Measurements from ENCODE around the gene REL.

GRCh38 chr2:60972889-60973656 lies 91.7 kb downstream of the REL start:
- no peak for TF ChIP-seq ZNF565 (CRISPR knock-in tag; conservative IDR thresholded peaks at IDR 0.05; ENCODE audit: low read depth)
- no peak for TF ChIP-seq RARB (CRISPR knock-in tag; IDR thresholded peaks at IDR 0.05)
- TF ChIP-seq PATZ1 (CRISPR knock-in tag; IDR thresholded peaks at IDR 0.05; ENCODE audit: borderline replicate concordance) = no peak
- TF ChIP-seq BACH2 (CRISPR knock-in tag; IDR thresholded peaks at IDR 0.05; ENCODE audit: borderline replicate concordance) = no peak
- no peak for TF ChIP-seq ZFP30 (CRISPR knock-in tag; IDR thresholded peaks at IDR 0.05)
- no peak for TF ChIP-seq CREB5 (CRISPR knock-in tag; IDR thresholded peaks at IDR 0.05; ENCODE audit: low read depth)
- no peak for TF ChIP-seq ZFP3 (CRISPR knock-in tag; IDR thresholded peaks at IDR 0.05)
- no peak for TF ChIP-seq ZNF8 (CRISPR knock-in tag; IDR thresholded peaks at IDR 0.05)
- TF ChIP-seq ISL1 (CRISPR knock-in tag; IDR thresholded peaks at IDR 0.05) = no peak
- TF ChIP-seq PPARA (CRISPR knock-in tag; IDR thresholded peaks at IDR 0.05; ENCODE audit: borderline replicate concordance) = no peak
- no peak for TF ChIP-seq SNAI2 (CRISPR knock-in tag; IDR thresholded peaks at IDR 0.05)
- no peak for TF ChIP-seq CSRNP3 (CRISPR knock-in tag; IDR thresholded peaks at IDR 0.05)
- TF ChIP-seq TSHZ2 (CRISPR knock-in tag; IDR thresholded peaks at IDR 0.05) = no peak
- no peak for TF ChIP-seq ZNF70 (CRISPR knock-in tag; IDR thresholded peaks at IDR 0.05)

Data from SK-N-SH treated with all-trans-retinoic acid at 6 μM for 48 hours (cell line).